MCF 10A (cell line): ENCODE measurements around the gene OBSCN. TPM values are rescaled to one million over a fixed set of nuclear protein-coding genes. Genes with fewer than 3 reads are reported as not detected.

ENCODE experiments used
- BruUV-seq: library from RNA; stranded (reverse); fragments of 400-500 nt; replicated peaks from 2 replicates; lab custom pipeline; 2021; lab: Mats Ljungman, UMichigan
- CTCF ChIA-PET: fragments of 300-600 bp; sonication (Branson Sonifier 250); formaldehyde crosslinking; extraction: SDS; loops from one replicate; lab custom pipeline; 2021; ENCODE audit warnings: antibody characterized with exemption, inconsistent platforms; lab: Yijun Ruan, JAX
- POLR2A ChIA-PET: fragments of 300-600, 350-650 bp; sonication (Branson Sonifier 250); formaldehyde crosslinking; extraction: SDS; loops from one replicate; lab custom pipeline; 2020; ENCODE audit warnings: antibody characterized with exemption, inconsistent platforms; lab: Yijun Ruan, JAX
- DNase-seq: peaks from one replicate; pipeline ENCODE4 v3.0.0-alpha.2; 2018; ENCODE audit not compliant: unreplicated experiment
- H3K27ac Mint-ChIP-seq: one replicate; pipeline ENCODE4 v1.8.0; 2022; ENCODE audit warnings: mild to moderate bottlenecking, low read depth, mixed read lengths; ENCODE audit not compliant: unreplicated experiment
- H3K27me3 Mint-ChIP-seq: one replicate; pipeline ENCODE4 v1.8.0; 2022; ENCODE audit warnings: mixed read lengths; ENCODE audit not compliant: insufficient read depth, unreplicated experiment
- H3K36me3 Mint-ChIP-seq: one replicate; pipeline ENCODE4 v1.8.0; 2022; ENCODE audit warnings: mild to moderate bottlenecking, moderate library complexity, mixed read lengths; ENCODE audit not compliant: insufficient read depth, unreplicated experiment
- H3K4me1 Mint-ChIP-seq: one replicate; pipeline ENCODE4 v1.8.0; 2022; ENCODE audit warnings: mixed read lengths; ENCODE audit not compliant: insufficient read depth, unreplicated experiment
- H3K4me3 Mint-ChIP-seq: one replicate; pipeline ENCODE4 v1.8.0; 2022; ENCODE audit warnings: mild to moderate bottlenecking, moderate library complexity, mixed read lengths; ENCODE audit not compliant: unreplicated experiment
- H3K9me3 Mint-ChIP-seq: one replicate; pipeline ENCODE4 v1.8.0; 2022; ENCODE audit warnings: mixed read lengths; ENCODE audit not compliant: unreplicated experiment
- intact Hi-C: fragments of 100-400 bp; cut with micrococcal nuclease; formaldehyde crosslinking; loops from 2 replicates; pipeline ENCODE4 v1.14.1; 2022
- total RNA-seq: library from RNA; stranded (reverse); gene quantifications from 2 replicates; pipeline ENCODE4 v1.2.3, GENCODE V29; 2022
- TF ChIP-seq, protein P1 (sequence below): fragments of 200-600 bp; IDR thresholded peaks from one replicate; pipeline ENCODE4 v1.8.0; 2022; ENCODE audit warnings: antibody characterized with exemption, mild to moderate bottlenecking; ENCODE audit not compliant: unreplicated experiment

OBSCN gene
- total RNA-seq, 1 experiment from 2014 or later = 22.6 TPM

DNA sequence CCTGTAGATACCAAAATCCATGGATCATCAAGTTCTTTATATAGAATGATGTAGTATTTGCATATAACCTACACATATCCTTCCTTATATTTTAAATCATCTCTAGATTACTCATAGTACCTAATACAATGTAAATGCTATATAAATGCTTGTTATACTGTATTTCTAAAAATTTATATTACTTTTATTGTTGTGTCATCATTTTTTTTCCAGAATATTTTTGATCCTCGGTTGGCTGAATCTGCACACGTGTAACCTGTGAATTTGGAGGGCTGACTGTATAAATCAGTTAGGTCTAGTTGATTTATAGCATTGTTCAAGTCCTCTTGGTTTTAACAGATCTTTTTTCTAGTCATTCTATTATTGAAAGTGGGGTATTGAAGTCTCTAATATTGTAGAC, 23.3 kb downstream of the OBSCN start:
- CTCF ChIA-PET = no interaction called here
- peaks cover 14% of the 10 kb centered on the region for H3K36me3 Mint-ChIP-seq

DNA sequence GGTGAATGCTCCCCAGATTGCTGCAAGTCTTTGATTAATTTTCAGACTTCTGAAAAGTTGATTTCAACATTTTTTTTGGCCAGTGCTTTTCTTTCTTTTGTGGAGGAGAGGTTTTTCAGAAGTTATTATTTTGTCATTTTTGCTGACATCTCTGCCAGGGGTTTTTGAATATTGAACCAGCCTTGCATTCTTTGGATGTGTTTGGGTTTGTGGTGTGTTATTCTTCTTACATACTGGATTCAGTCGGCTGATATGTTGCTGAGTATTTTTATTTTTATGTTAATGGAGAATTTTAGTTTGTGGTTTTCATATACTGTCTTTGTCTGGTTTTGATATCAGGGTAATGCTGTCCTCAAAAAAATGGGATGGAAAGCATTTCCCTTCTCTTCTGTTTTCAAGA, 25.3 kb downstream of the OBSCN start:
- Mint-ChIP-seq H3K36me3 (peaks cover 20% of the 10 kb centered on the region), H3K9me3 (peaks cover 37% of the 10 kb centered on the region), H3K27me3 (no peaks in the 10 kb centered on the region), H3K27ac (no peak overlapping the region), H3K4me1 (peaks cover 6% of the 10 kb centered on the region), H3K4me3 (no peak overlapping the region)
- no peak for DNase-seq
- POLR2A ChIA-PET = interaction anchor here (0.7 to 1.1 kb wide), 2 partner anchors 10 to 16 kb away, joined by 3 to 5 read pairs; no protein-coding TSS in a partner anchor
- CTCF ChIA-PET = no interaction called here
- TF ChIP-seq, protein P1, sequence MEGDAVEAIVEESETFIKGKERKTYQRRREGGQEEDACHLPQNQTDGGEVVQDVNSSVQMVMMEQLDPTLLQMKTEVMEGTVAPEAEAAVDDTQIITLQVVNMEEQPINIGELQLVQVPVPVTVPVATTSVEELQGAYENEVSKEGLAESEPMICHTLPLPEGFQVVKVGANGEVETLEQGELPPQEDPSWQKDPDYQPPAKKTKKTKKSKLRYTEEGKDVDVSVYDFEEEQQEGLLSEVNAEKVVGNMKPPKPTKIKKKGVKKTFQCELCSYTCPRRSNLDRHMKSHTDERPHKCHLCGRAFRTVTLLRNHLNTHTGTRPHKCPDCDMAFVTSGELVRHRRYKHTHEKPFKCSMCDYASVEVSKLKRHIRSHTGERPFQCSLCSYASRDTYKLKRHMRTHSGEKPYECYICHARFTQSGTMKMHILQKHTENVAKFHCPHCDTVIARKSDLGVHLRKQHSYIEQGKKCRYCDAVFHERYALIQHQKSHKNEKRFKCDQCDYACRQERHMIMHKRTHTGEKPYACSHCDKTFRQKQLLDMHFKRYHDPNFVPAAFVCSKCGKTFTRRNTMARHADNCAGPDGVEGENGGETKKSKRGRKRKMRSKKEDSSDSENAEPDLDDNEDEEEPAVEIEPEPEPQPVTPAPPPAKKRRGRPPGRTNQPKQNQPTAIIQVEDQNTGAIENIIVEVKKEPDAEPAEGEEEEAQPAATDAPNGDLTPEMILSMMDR = no peak
- BruUV-seq = no TSS peak
- intact Hi-C loops = no loop called here

More for the DNA sequence above, 23.3 kb downstream of the OBSCN start:
- Mint-ChIP-seq H3K9me3 (peaks cover 29% of the 10 kb centered on the region), H3K4me1 (peaks cover 15% of the 10 kb centered on the region), H3K27me3 (no peaks in the 10 kb centered on the region), H3K4me3 (no peak overlapping the region), H3K27ac (no peak overlapping the region)
- intact Hi-C loops = no loop called here
- BruUV-seq = no TSS peak
- no peak for DNase-seq
- TF ChIP-seq, protein P1 = no peak
- POLR2A ChIA-PET = interaction anchor here (0.7 kb wide), 1 partner anchor 28 kb away, joined by 3 read pairs; no protein-coding TSS in a partner anchor

DNA sequence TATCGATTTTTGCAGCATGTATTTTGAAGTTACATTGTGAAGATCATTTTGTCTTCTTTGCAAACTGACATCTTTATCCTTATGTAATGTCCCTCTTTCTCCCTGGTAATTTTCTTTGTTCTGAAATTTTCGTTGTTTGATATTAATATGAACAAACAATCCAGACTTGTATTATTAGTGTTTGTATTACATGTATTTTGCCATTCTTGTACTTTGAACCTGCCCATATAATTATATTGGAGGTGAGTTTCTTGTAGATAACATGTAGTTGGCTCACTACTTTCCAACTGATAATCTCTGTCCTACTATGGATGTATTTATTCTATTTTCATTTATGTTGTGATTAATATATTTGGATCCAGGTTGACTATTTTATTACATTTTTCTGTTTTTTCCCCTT, 27.1 kb downstream of the OBSCN start:
- Mint-ChIP-seq H3K27ac (no peak overlapping the region), H3K4me3 (no peak overlapping the region), H3K4me1 (no peaks in the 10 kb centered on the region), H3K36me3 (peaks cover 20% of the 10 kb centered on the region), H3K9me3 (peaks cover 50% of the 10 kb centered on the region), H3K27me3 (no peaks in the 10 kb centered on the region)
- DNase-seq = no peak
- intact Hi-C loops = no loop called here
- ChIA-PET CTCF (no interaction called here), POLR2A (interaction anchor here (1.5 kb wide), 1 partner anchor 22 kb away, joined by 3 read pairs; no protein-coding TSS in a partner anchor)
- TF ChIP-seq, protein P1 = no peak
- no TSS peak for BruUV-seq

DNA sequence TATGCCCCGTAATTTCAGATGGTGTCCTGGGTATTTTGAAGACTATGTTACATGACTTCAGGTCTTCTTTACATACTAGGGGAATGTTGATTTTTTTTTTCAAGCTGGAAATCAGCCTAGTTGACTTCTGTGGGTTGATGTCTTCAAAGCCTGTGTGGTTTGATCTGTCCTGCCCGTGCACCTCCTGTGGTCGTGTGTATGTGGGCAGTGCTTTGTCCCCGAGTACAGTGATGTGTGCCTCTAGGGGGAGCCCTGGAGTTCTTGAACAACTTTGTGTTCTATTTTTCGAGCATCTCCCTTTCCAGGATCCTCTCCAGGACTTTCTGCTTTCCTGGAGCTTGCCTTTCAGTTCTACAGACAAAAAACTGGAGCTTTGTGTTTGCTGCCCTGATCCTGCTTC, 28.9 kb downstream of the OBSCN start:
- CTCF ChIA-PET = interaction anchor here (0.6 to 1.2 kb wide), 4 partner anchors 23 to 81 kb away, joined by 3 to 6 read pairs (median 4); no protein-coding TSS in a partner anchor
- no TSS peak for BruUV-seq
- H3K4me1 Mint-ChIP-seq = no peaks in the 10 kb centered on the region

More for the DNA sequence above, 28.9 kb downstream of the OBSCN start:
- POLR2A ChIA-PET = interaction anchor here (0.6 kb wide), 1 partner anchor 139 kb away, joined by 3 read pairs; no protein-coding TSS in a partner anchor
- peaks cover 66% of the 10 kb centered on the region for H3K9me3 Mint-ChIP-seq
- peaks cover 20% of the 10 kb centered on the region for H3K36me3 Mint-ChIP-seq
- TF ChIP-seq, protein P1 = peak; percentile 59
- DNase-seq = peak; percentile 74
- H3K27me3 Mint-ChIP-seq = no peaks in the 10 kb centered on the region
- intact Hi-C loops = no loop called here
- no peak overlapping the region for H3K27ac Mint-ChIP-seq
- H3K4me3 Mint-ChIP-seq = no peak overlapping the region
